GM19043 (cell line): Measurements from ENCODE around the gene PRXL2C.
"Not testable (repeated sequence)": the region's sequence is repeated elsewhere in the genome, so short reads cannot be mapped to it uniquely, and the experiment has no call there.

ENCODE experiments used
- ATAC-seq: cut with Tn5 transposase; IDR thresholded peaks from one replicate; pipeline ENCODE4 v1.9.1; 2021; ENCODE audit warnings: low read depth; ENCODE audit not compliant: unreplicated experiment

The PRXL2C gene

GRCh38 chr9:96651626-96652025 lies 3.5 kb downstream of the PRXL2C start:
- ATAC-seq, result no peak

- no peak for ATAC-seq
Observed at GRCh38 chr9:96649620-96650324, 5.3 kb downstream of the PRXL2C start.

- ATAC-seq, result no peak
Observed at GRCh38 chr9:96646081-96646991, 8.8 kb downstream of the PRXL2C start.

GRCh38 chr9:96644137-96644536 lies 11.0 kb downstream of the PRXL2C start:
- ATAC-seq, result no peak

GRCh38 chr9:96641514-96641913 lies 13.6 kb downstream of the PRXL2C start:
- ATAC-seq, result no peak

GRCh38 chr9:96638606-96639364 lies 16.3 kb downstream of the PRXL2C start:
- ATAC-seq, result no peak

- no peak for ATAC-seq
Observed at GRCh38 chr9:96636368-96636767, 18.7 kb downstream of the PRXL2C start.

- ATAC-seq, result not testable (repeated sequence)
Observed at GRCh38 chr9:96633579-96633978, 21.5 kb downstream of the PRXL2C start.

GRCh38 chr9:96626912-96627311 lies 28.2 kb downstream of the PRXL2C start:
- no peak for ATAC-seq

- no peak for ATAC-seq
Observed at GRCh38 chr9:96621618-96622017, 33.5 kb downstream of the PRXL2C start.

- no peak for ATAC-seq
Observed at GRCh38 chr9:96620832-96621269, 34.3 kb downstream of the PRXL2C start.

- no peak for ATAC-seq
Observed at GRCh38 chr9:96620181-96620514, 35.0 kb downstream of the PRXL2C start.

GRCh38 chr9:96619491-96620180 lies 35.5 kb downstream of the PRXL2C start, which contains the start of gene CDC14B:
Gene CDC14B (minus strand): TSS chr9:96619843. CDS start chr9:96619378, 465 bp downstream.
- no peak for ATAC-seq

- no peak for ATAC-seq
Observed at GRCh38 chr9:96619124-96619465, 36.0 kb downstream of the PRXL2C start.

GRCh38 chr9:96618209-96619123 lies 36.7 kb downstream of the PRXL2C start:
- ATAC-seq, result no peak

- no peak for ATAC-seq
Observed at GRCh38 chr9:96617439-96618185, 37.5 kb downstream of the PRXL2C start.

GRCh38 chr9:96616817-96617438 lies 38.2 kb downstream of the PRXL2C start:
- ATAC-seq, result no peak

GRCh38 chr9:96615411-96615810 lies 39.7 kb downstream of the PRXL2C start:
- no peak for ATAC-seq
